ENCODE measurements around the gene PXYLP1. TPM values are rescaled to one million over a fixed set of nuclear protein-coding genes. Genes with fewer than 3 reads are reported as not detected.

Gene PXYLP1
- total and polyA plus RNA-seq, 7 donors = 2.4 to 12.2 (median 5.8) TPM

DNA sequence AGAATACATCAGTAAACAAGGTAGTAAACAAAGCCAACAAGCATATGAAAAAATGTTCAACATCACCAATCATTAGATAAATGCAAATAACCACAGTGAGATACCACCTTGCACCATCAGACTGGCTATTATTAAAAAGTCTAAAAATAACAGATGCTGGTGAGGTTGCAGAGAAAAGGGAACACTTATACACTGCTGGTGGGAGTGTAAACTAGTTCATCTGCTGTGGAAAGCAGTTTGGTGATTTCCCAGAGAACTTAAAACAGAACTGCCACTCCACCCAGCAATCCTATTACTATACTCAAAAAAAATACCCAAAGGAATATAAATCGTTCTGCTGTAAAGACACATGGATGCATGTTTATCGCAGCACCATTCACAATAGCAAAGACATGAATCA, 106.4 kb downstream of the PXYLP1 start:
- no peak for DNase-seq
- Histone ChIP-seq H3K4me3 (no peak overlapping the region), H3K9me3 (no peaks in the 10 kb centered on the region), H3K4me1 (peaks cover 0 to 3% (median 0%) of the 10 kb centered on the region in 4 donors), H3K27me3 (no peaks in the 10 kb centered on the region), H3K36me3 (no peaks in the 10 kb centered on the region), H3K27ac (no peak overlapping the region)
- TF ChIP-seq POLR2AphosphoS5 (IDR thresholded peaks at IDR 0.05) (no peak), EP300 (IDR thresholded peaks at IDR 0.05) (no peak)
- TF ChIP-seq, protein P1, sequence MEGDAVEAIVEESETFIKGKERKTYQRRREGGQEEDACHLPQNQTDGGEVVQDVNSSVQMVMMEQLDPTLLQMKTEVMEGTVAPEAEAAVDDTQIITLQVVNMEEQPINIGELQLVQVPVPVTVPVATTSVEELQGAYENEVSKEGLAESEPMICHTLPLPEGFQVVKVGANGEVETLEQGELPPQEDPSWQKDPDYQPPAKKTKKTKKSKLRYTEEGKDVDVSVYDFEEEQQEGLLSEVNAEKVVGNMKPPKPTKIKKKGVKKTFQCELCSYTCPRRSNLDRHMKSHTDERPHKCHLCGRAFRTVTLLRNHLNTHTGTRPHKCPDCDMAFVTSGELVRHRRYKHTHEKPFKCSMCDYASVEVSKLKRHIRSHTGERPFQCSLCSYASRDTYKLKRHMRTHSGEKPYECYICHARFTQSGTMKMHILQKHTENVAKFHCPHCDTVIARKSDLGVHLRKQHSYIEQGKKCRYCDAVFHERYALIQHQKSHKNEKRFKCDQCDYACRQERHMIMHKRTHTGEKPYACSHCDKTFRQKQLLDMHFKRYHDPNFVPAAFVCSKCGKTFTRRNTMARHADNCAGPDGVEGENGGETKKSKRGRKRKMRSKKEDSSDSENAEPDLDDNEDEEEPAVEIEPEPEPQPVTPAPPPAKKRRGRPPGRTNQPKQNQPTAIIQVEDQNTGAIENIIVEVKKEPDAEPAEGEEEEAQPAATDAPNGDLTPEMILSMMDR (IDR thresholded peaks at IDR 0.05) = no peak
- 93 to 95% methylated on average over 2 of the region's 2 CpGs for WGBS, 2 donors
- intact Hi-C loops (cut with DNase I) = no loop called here

DNA sequence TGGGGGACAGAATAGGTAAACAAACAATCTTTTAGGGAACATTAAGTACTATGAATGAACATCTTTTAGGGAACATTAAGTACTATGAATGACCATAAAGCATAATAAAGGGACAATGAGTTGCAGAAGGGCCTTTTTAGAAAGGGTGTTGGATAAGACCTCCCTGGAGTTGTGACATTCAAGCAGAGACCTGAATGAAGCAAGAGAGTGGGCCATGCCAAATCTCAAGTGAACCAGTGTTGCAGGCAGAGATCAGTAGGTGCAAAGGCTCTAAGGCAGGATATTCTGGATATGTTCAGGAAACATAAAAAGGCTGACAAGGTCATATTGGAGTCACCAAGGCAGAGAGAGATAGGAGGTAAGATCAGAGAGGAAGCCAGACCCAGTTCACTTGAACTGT, 107.3 kb downstream of the PXYLP1 start:
- intact Hi-C loops (cut with DNase I) = no loop called here

DNA sequence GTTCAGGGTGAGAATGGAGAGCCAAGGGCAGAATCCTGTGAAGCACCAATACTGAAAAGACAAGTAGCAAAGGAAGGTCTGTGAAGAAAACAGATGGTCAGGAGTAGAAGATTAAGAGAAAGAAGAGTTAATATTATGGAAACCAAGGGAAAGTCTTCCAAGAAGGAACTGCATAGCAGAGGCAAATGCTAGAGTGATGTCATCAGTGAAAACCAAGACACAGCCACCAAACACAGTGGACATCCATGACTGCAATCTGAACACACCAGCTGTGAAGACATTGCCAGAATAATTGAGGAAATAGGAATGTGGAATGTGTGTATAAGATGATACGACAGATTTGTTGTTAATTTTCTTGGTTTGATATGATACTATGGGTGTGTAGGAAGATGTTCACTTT, 109.9 kb downstream of the PXYLP1 start:
- Histone ChIP-seq H3K27ac (no peak overlapping the region), H3K27me3 (no peaks in the 10 kb centered on the region), H3K36me3 (no peaks in the 10 kb centered on the region), H3K4me3 (no peak overlapping the region), H3K9me3 (no peaks in the 10 kb centered on the region), H3K4me1 (no peaks in the 10 kb centered on the region)
- TF ChIP-seq POLR2AphosphoS5 (IDR thresholded peaks at IDR 0.05) (no peak), POLR2A (IDR thresholded peaks at IDR 0.05) (no peak), EP300 (IDR thresholded peaks at IDR 0.05) (no peak)
- TF ChIP-seq, protein P1 (IDR thresholded peaks at IDR 0.05) = no peak
- DNase-seq = no peak
- intact Hi-C loops (cut with DNase I) = no loop called here
- WGBS, 2 donors = 85 to 89% methylated on average over 1 of the region's 1 CpG

More for the DNA sequence above, 107.3 kb downstream of the PXYLP1 start:
- H3K4me3 ChIP-seq = no peak overlapping the region
- H3K4me1 ChIP-seq = peaks cover 0 to under 1% (median 0%) of the 10 kb centered on the region in 4 donors
- no peak overlapping the region for H3K27ac ChIP-seq
- TF ChIP-seq POLR2AphosphoS5 (IDR thresholded peaks at IDR 0.05) = no peak
- TF ChIP-seq, protein P1 (IDR thresholded peaks at IDR 0.05) = no peak
- TF ChIP-seq EP300 (IDR thresholded peaks at IDR 0.05) = no peak
- no peaks in the 10 kb centered on the region for H3K9me3 ChIP-seq
- no peaks in the 10 kb centered on the region for H3K27me3 ChIP-seq
- no peaks in the 10 kb centered on the region for H3K36me3 ChIP-seq
- no peak for DNase-seq

DNA sequence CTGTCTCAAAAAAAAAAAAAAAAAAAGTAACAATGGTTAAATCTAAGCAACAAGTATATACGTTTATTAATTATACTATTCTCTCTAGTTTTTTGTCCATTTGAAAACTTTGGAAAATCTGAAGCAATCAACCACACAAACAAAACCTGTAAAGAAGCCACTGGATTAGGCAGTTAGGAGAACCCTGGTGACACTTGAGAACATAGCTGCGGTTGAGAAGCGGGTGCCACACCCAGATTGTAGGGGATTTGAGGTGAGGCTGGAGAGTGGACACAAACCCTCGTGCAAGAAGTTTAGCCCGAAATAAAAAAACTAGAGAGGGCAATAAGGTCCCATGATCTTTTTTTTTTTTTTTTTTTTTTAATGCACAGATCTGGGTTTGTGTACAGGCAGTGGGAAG, 110.8 kb downstream of the PXYLP1 start:
- Histone ChIP-seq H3K27me3 (no peaks in the 10 kb centered on the region), H3K4me3 (no peak overlapping the region), H3K9me3 (no peaks in the 10 kb centered on the region), H3K4me1 (no peaks in the 10 kb centered on the region), H3K27ac (no peak overlapping the region), H3K36me3 (no peaks in the 10 kb centered on the region)
- 92 to 93% methylated on average over 5 of the region's 5 CpGs for WGBS, 2 donors
- no peak for TF ChIP-seq EP300 (IDR thresholded peaks at IDR 0.05)
- TF ChIP-seq POLR2AphosphoS5 (IDR thresholded peaks at IDR 0.05) = no peak
- TF ChIP-seq, protein P1 (IDR thresholded peaks at IDR 0.05) = no peak
- no peak for TF ChIP-seq POLR2A (IDR thresholded peaks at IDR 0.05)
- no peak for DNase-seq
- intact Hi-C loops (cut with DNase I) = no loop called here

DNA sequence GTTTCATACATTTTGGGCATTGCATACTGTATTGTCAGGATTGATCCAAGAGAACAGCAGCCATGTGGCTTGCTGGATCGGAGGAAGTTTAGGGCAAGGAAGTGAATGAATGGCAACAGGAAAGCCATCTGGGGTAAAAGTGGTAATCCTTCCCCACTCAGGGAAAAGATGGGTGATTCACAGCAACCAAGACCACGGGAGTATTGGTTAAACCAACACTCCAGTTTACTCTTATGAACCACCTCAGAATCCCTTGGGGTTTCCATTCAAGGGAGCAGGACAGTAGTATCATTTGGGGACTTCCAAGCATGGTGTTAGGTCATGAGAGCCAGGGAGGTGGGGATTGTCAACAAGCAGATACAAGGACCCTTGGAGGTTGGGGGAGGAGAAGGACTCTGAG, 111.5 kb downstream of the PXYLP1 start:
- Histone ChIP-seq H3K27ac (no peak overlapping the region), H3K4me3 (no peak overlapping the region), H3K9me3 (no peaks in the 10 kb centered on the region), H3K27me3 (no peaks in the 10 kb centered on the region), H3K36me3 (no peaks in the 10 kb centered on the region), H3K4me1 (no peaks in the 10 kb centered on the region)
- TF ChIP-seq POLR2AphosphoS5 (IDR thresholded peaks at IDR 0.05) (no peak), EP300 (IDR thresholded peaks at IDR 0.05) (no peak), POLR2A (IDR thresholded peaks at IDR 0.05) (no peak)
- TF ChIP-seq, protein P1 (IDR thresholded peaks at IDR 0.05) = no peak
- intact Hi-C loops (cut with DNase I) = no loop called here
- no peak for DNase-seq
- WGBS, 2 donors = 83 to 96% methylated on average over 2 of the region's 2 CpGs

All from sigmoid colon (tissue), 7 donors.